Activated CD8-positive, alpha-beta memory T cell treated with anti-CD3 and anti-CD28 coated beads for 24 hours (primary cell): Measurements from ENCODE around the gene BOD1L1.

ENCODE experiments used
- DNase-seq: peaks from one replicate; pipeline ENCODE4 v3.0.0-alpha.2; 2020

Gene BOD1L1

GRCh38 chr4:13538427-13538973, 89.0 kb downstream of the BOD1L1 start:
- DNase-seq = no peak

- no peak for DNase-seq
These were observed 89.7 kb downstream of the BOD1L1 start for GRCh38 chr4:13537832-13538177.

- no peak for DNase-seq
These were observed 90.3 kb downstream of the BOD1L1 start for GRCh38 chr4:13537011-13537831.

GRCh38 chr4:13536607-13537006, 90.9 kb downstream of the BOD1L1 start:
- DNase-seq = no peak

- no peak for DNase-seq
These were observed 91.7 kb downstream of the BOD1L1 start for GRCh38 chr4:13535708-13536361.

GRCh38 chr4:13535118-13535517, 92.4 kb downstream of the BOD1L1 start:
- DNase-seq = no peak

GRCh38 chr4:13534344-13535063, 93.0 kb downstream of the BOD1L1 start:
- no peak for DNase-seq

- DNase-seq = no peak
These were observed 93.7 kb downstream of the BOD1L1 start for GRCh38 chr4:13533670-13534343.

GRCh38 chr4:13531625-13531998, 95.9 kb downstream of the BOD1L1 start:
- no peak for DNase-seq

GRCh38 chr4:13530823-13531624, 96.5 kb downstream of the BOD1L1 start:
- DNase-seq = no peak

- DNase-seq = no peak
These were observed 98.2 kb downstream of the BOD1L1 start for GRCh38 chr4:13529128-13529919.

GRCh38 chr4:13528821-13529127, 98.8 kb downstream of the BOD1L1 start:
- no peak for DNase-seq

GRCh38 chr4:13527981-13528820, 99.3 kb downstream of the BOD1L1 start:
- peak; percentile 61 for DNase-seq

- peak; percentile 60 for DNase-seq
These were observed 100.1 kb downstream of the BOD1L1 start for GRCh38 chr4:13527192-13527980.

- DNase-seq = no peak
These were observed 100.9 kb downstream of the BOD1L1 start for GRCh38 chr4:13526658-13527057.

- no peak for DNase-seq
These were observed 101.8 kb downstream of the BOD1L1 start for GRCh38 chr4:13525606-13526281.

- no peak for DNase-seq
These were observed 102.9 kb downstream of the BOD1L1 start for GRCh38 chr4:13524504-13525243.
